Measurements from ENCODE around the gene TRIO.

The TRIO gene

GRCh38 chr5:14532180-14532579 is 389.0 kb downstream of the TRIO start:
- Histone ChIP-seq H3K36me3 (replicated peaks; ENCODE audit: insufficient read depth, low read length) (no peaks in the 10 kb centered on the region), H3K4me2 (ENCODE audit: low read depth, low read length) (no peak overlapping the region)

GRCh38 chr5:14534773-14535172 is 391.6 kb downstream of the TRIO start:
- H3K27ac ChIP-seq (ENCODE audit: low read length) = no peak overlapping the region
- no peaks in the 10 kb centered on the region for H3K9me3 ChIP-seq (replicated peaks; ENCODE audit: insufficient read depth, low read length)
- H3F3A ChIP-seq (ENCODE audit: insufficient read depth, low read length) = no peaks in the 10 kb centered on the region
- no peak overlapping the region for H3K9ac ChIP-seq (ENCODE audit: low read length)
- no peaks in the 10 kb centered on the region for H4K20me1 ChIP-seq (ENCODE audit: insufficient read depth, low read length)
- no peak overlapping the region for H3K4me2 ChIP-seq (ENCODE audit: low read depth, low read length)
- no peak for DNase-seq
- H3K27me3 ChIP-seq (replicated peaks; ENCODE audit: insufficient read depth, low read length) = no peaks in the 10 kb centered on the region
- H2AFZ ChIP-seq (ENCODE audit: low read length) = no peak overlapping the region
- no peak overlapping the region for H3K4me3 ChIP-seq (ENCODE audit: low read length)
- no peaks in the 10 kb centered on the region for H3K36me3 ChIP-seq (replicated peaks; ENCODE audit: insufficient read depth, low read length)
- H3K79me2 ChIP-seq (ENCODE audit: low read length) = no peaks in the 10 kb centered on the region
- no peaks in the 10 kb centered on the region for H3K9me2 ChIP-seq (replicated peaks; ENCODE audit: insufficient read depth, low read length)
- TF ChIP-seq EZH2phosphoT487 (IDR thresholded peaks at IDR 0.05; ENCODE audit: low read length) (no peak), EZH2 (optimal IDR thresholded peaks at IDR 0.05; ENCODE audit: low read depth, low read length) (no peak), CTCF (IDR thresholded peaks at IDR 0.05; ENCODE audit: low read length) (no peak)
- no peaks in the 10 kb centered on the region for H3K4me1 ChIP-seq (ENCODE audit: low read length)

More at GRCh38 chr5:14532180-14532579, 389.0 kb downstream of the TRIO start:
- no peak overlapping the region for H3K9ac ChIP-seq (ENCODE audit: low read length)
- no peaks in the 10 kb centered on the region for H3K79me2 ChIP-seq (ENCODE audit: low read length)
- H3K27me3 ChIP-seq (replicated peaks; ENCODE audit: insufficient read depth, low read length) = no peaks in the 10 kb centered on the region
- DNase-seq = no peak
- TF ChIP-seq EZH2 (optimal IDR thresholded peaks at IDR 0.05; ENCODE audit: low read depth, low read length) (no peak), EZH2phosphoT487 (IDR thresholded peaks at IDR 0.05; ENCODE audit: low read length) (no peak), CTCF (IDR thresholded peaks at IDR 0.05; ENCODE audit: low read length) (no peak)
- no peak overlapping the region for H3K27ac ChIP-seq (ENCODE audit: low read length)
- no peaks in the 10 kb centered on the region for H3F3A ChIP-seq (ENCODE audit: insufficient read depth, low read length)
- H2AFZ ChIP-seq (ENCODE audit: low read length) = no peak overlapping the region
- no peak overlapping the region for H3K4me3 ChIP-seq (ENCODE audit: low read length)
- no peaks in the 10 kb centered on the region for H4K20me1 ChIP-seq (ENCODE audit: insufficient read depth, low read length)
- no peaks in the 10 kb centered on the region for H3K4me1 ChIP-seq (ENCODE audit: low read length)
- H3K9me3 ChIP-seq (replicated peaks; ENCODE audit: insufficient read depth, low read length) = no peaks in the 10 kb centered on the region
- H3K9me2 ChIP-seq (replicated peaks; ENCODE audit: insufficient read depth, low read length) = no peaks in the 10 kb centered on the region

- Histone ChIP-seq H3K4me2 (ENCODE audit: low read depth, low read length) (no peak overlapping the region), H3K79me2 (ENCODE audit: low read length) (no peaks in the 10 kb centered on the region), H2AFZ (ENCODE audit: low read length) (no peak overlapping the region), H3K27me3 (replicated peaks; ENCODE audit: insufficient read depth, low read length) (no peaks in the 10 kb centered on the region), H3K36me3 (replicated peaks; ENCODE audit: insufficient read depth, low read length) (no peaks in the 10 kb centered on the region), H3K9me2 (replicated peaks; ENCODE audit: insufficient read depth, low read length) (no peaks in the 10 kb centered on the region), H3F3A (ENCODE audit: insufficient read depth, low read length) (no peaks in the 10 kb centered on the region), H3K4me1 (ENCODE audit: low read length) (no peaks in the 10 kb centered on the region), H4K20me1 (ENCODE audit: insufficient read depth, low read length) (no peaks in the 10 kb centered on the region), H3K27ac (ENCODE audit: low read length) (no peak overlapping the region), H3K4me3 (ENCODE audit: low read length) (no peak overlapping the region), H3K9ac (ENCODE audit: low read length) (no peak overlapping the region), H3K9me3 (replicated peaks; ENCODE audit: insufficient read depth, low read length) (no peaks in the 10 kb centered on the region)
- DNase-seq = no peak
- TF ChIP-seq EZH2 (optimal IDR thresholded peaks at IDR 0.05; ENCODE audit: low read depth, low read length) = no peak
- no peak for TF ChIP-seq CTCF (IDR thresholded peaks at IDR 0.05; ENCODE audit: low read length)
- TF ChIP-seq EZH2phosphoT487 (IDR thresholded peaks at IDR 0.05; ENCODE audit: low read length) = no peak
These were observed 402.2 kb downstream of the TRIO start for GRCh38 chr5:14545308-14545707.
